CD14-positive monocyte (primary cell): ENCODE measurements around the gene DGCR6. TPM values are rescaled to one million over a fixed set of nuclear protein-coding genes. Genes with fewer than 3 reads are reported as not detected.
"Not testable (repeated sequence)": the region's sequence is repeated elsewhere in the genome, so short reads cannot be mapped to it uniquely, and the experiment has no call there.

Experiments used
- DNase-seq, 3 donors: peaks; one replicate each; pipeline ENCODE4 v3.0.0-alpha.2; 2011 to 2022
- H2AFZ ChIP-seq: 2 replicates; pipeline ENCODE4 v1.6.0; 2012; ENCODE audit warnings: mild to moderate bottlenecking, low read depth, low read length, inconsistent platforms; ENCODE audit not compliant: insufficient read depth, poor library complexity, severe bottlenecking
- H3K27ac ChIP-seq, 2 donors: 1 replicate in 1 of 2; 2 replicates in 1 of 2; pipeline ENCODE4 v1.5.1; 2012 to 2013; ENCODE audit warnings: low read length in 2 of 2, control low read depth in 1 of 2, inconsistent platforms in 1 of 2, low read depth in 1 of 2, mild to moderate bottlenecking in 1 of 2
- H3K27me3 ChIP-seq, 2 donors: one replicate each; pipeline versions ENCODE4 v1.6.0 to v1.6.1; 2011 to 2013; ENCODE audit warnings: low read length in 2 of 2; ENCODE audit not compliant: control insufficient read depth in 2 of 2, insufficient read depth in 2 of 2
- H3K36me3 ChIP-seq, 2 donors: replicated peaks in 1 of 2; 1 replicate in 1 of 2; 2 replicates in 1 of 2; pipeline versions ENCODE4 v1.5.1 to v1.6.1; 2012 to 2013; ENCODE audit warnings: low read length in 2 of 2, control low read depth in 1 of 2, inconsistent platforms in 1 of 2, mild to moderate bottlenecking in 1 of 2; ENCODE audit not compliant: insufficient read depth in 2 of 2, control insufficient read depth in 1 of 2
- H3K4me1 ChIP-seq, 2 donors: 1 replicate in 1 of 2; 2 replicates in 1 of 2; pipeline versions ENCODE4 v1.5.1 to v1.6.1; 2012 to 2013; ENCODE audit warnings: low read length in 2 of 2, control low read depth in 1 of 2, inconsistent platforms in 1 of 2, mild to moderate bottlenecking in 1 of 2, moderate library complexity in 1 of 2; ENCODE audit not compliant: insufficient read depth in 2 of 2, control insufficient read depth in 1 of 2
- H3K4me2 ChIP-seq: replicated peaks from 2 replicates; pipeline ENCODE3; 2012; ENCODE audit warnings: low read length, moderate library complexity, mild to moderate bottlenecking; ENCODE audit not compliant: poor library complexity, severe bottlenecking; ENCODE audit errors: extremely low read depth
- H3K4me3 ChIP-seq, 3 experiments: fragments of 200-600 bp in 1 of 3; sonication (generic) in 1 of 3; replicated peaks in 1 of 3; 1 replicate in 2 of 3; 2 replicates in 1 of 3; pipeline ENCODE4 v1.5.1; 2011 to 2013; ENCODE audit warnings: low read length in 3 of 3, mild to moderate bottlenecking in 3 of 3, control low read depth in 2 of 3, low read depth in 2 of 3, inconsistent platforms in 1 of 3, moderate library complexity in 1 of 3
- H3K79me2 ChIP-seq: 2 replicates; pipeline ENCODE4 v1.6.0; 2012; ENCODE audit warnings: mild to moderate bottlenecking, control low read depth, inconsistent platforms, low read length, moderate library complexity; ENCODE audit not compliant: insufficient read depth
- H3K9ac ChIP-seq: 2 replicates; pipeline ENCODE4 v1.6.0; 2017; ENCODE audit warnings: low read length, mild to moderate bottlenecking; ENCODE audit not compliant: insufficient read depth, poor library complexity, severe bottlenecking
- H3K9me3 ChIP-seq, 2 donors: replicated peaks in 1 of 2; 1 replicate in 1 of 2; 2 replicates in 1 of 2; pipeline versions ENCODE4 v1.5.1 to v1.6.1; 2012 to 2013; ENCODE audit warnings: low read length in 2 of 2, control low read depth in 1 of 2; ENCODE audit not compliant: control insufficient read depth in 1 of 2, insufficient read depth in 1 of 2
- H4K20me1 ChIP-seq: 2 replicates; pipeline ENCODE4 v1.6.0; 2012; ENCODE audit warnings: mild to moderate bottlenecking, low read length, control low read depth, moderate library complexity; ENCODE audit not compliant: insufficient read depth
- H3K27ac Mint-ChIP-seq, 7 donors: one replicate each; pipeline ENCODE4 v1.8.0; 2020; ENCODE audit warnings: mild to moderate bottlenecking in 7 of 7, mixed read lengths in 7 of 7, moderate library complexity in 6 of 7, inconsistent platforms in 2 of 7
- H3K27me3 Mint-ChIP-seq, 3 donors: one replicate each; pipeline ENCODE4 v1.8.0; 2021 to 2022; ENCODE audit warnings: low read depth in 3 of 3, mild to moderate bottlenecking in 3 of 3, mixed read lengths in 3 of 3, moderate library complexity in 3 of 3, inconsistent platforms in 1 of 3
- H3K36me3 Mint-ChIP-seq, 2 donors: one replicate each; pipeline ENCODE4 v1.8.0; 2020; ENCODE audit warnings: mixed read lengths in 2 of 2, inconsistent platforms in 1 of 2, mild to moderate bottlenecking in 1 of 2
- H3K4me1 Mint-ChIP-seq: one replicate; pipeline ENCODE4 v1.8.0; 2020; ENCODE audit warnings: mild to moderate bottlenecking, mixed read lengths
- H3K4me3 Mint-ChIP-seq, 2 donors: one replicate each; pipeline ENCODE4 v1.8.0; 2020; ENCODE audit warnings: mild to moderate bottlenecking in 2 of 2, mixed read lengths in 2 of 2, moderate library complexity in 1 of 2
- H3K9me3 Mint-ChIP-seq, 7 donors: one replicate each; pipeline ENCODE4 v1.8.0; 2020 to 2022; ENCODE audit warnings: mixed read lengths in 7 of 7, mild to moderate bottlenecking in 6 of 7, moderate library complexity in 6 of 7, inconsistent platforms in 2 of 7
- WGBS: methylation state at CpG from one replicate; pipeline ENCODE4 v1.1.5; 2013; ENCODE audit warnings: missing lambda C conversion rate; ENCODE audit not compliant: insufficient coverage; 5-methylcytosine and 5-hydroxymethylcytosine counted together
- intact Hi-C, 2 donors: fragments of 100-400 bp; cut with micrococcal nuclease; formaldehyde crosslinking; loops; one replicate each; pipeline versions ENCODE4 v1.15.0 to v1.15.1; 2023
- polyA plus RNA-seq, 3 donors: library from polyadenylated mRNA; depleted of rRNA in 1 of 3; unstranded in 2 of 3; stranded (reverse) in 1 of 3; fragments of 300-500 nt in 2 of 3; fragments of >200 nt in 1 of 3; fragmentation: Illumina TruSeq in 2 of 3; gene quantifications; 1 replicate in 2 of 3; 2 replicates in 1 of 3; pipeline ENCODE4 v1.2.3, GENCODE V29; 2012 to 2021
- TF ChIP-seq, protein P1 (sequence below): fragments of 200-600 bp; IDR thresholded peaks from one replicate; pipeline ENCODE4 v1.8.0; 2022; ENCODE audit warnings: antibody characterized with exemption, mild to moderate bottlenecking

Gene DGCR6
- polyA plus RNA-seq, 3 donors = 0.17 to 5.1 (median 0.36) TPM

DNA sequence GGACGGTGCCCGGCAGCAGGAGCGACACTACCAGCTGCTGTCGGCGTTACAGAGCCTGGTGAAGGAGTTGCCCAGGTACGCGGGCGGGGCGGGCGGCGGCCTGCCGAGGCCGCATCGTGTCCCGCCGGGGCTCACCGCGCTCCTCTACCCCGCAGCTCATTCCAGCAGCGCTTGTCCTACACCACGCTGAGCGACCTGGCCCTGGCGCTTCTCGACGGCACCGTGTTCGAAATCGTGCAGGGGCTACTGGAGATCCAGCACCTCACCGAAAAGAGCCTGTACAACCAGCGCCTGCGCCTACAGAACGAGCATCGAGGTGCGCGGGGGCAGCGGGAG is 258 bp downstream of the DGCR6 start:
- H3K27ac ChIP-seq, H3K27ac Mint-ChIP-seq, H3K9me3 Mint-ChIP-seq, H3K27me3 ChIP-seq, H2AFZ ChIP-seq, H3K36me3 ChIP-seq, H3K79me2 ChIP-seq, H3K4me3 ChIP-seq, H3K9me3 ChIP-seq, H3K4me1 Mint-ChIP-seq, H3K4me2 ChIP-seq, H3K36me3 Mint-ChIP-seq, DNase-seq, intact Hi-C loops, H3K4me1 ChIP-seq, H3K9ac ChIP-seq, H3K27me3 Mint-ChIP-seq, H3K4me3 Mint-ChIP-seq, H4K20me1 ChIP-seq: not testable (repeated sequence)
- WGBS = no CpG with 5 or more reads among the region's 36 CpGs

DNA sequence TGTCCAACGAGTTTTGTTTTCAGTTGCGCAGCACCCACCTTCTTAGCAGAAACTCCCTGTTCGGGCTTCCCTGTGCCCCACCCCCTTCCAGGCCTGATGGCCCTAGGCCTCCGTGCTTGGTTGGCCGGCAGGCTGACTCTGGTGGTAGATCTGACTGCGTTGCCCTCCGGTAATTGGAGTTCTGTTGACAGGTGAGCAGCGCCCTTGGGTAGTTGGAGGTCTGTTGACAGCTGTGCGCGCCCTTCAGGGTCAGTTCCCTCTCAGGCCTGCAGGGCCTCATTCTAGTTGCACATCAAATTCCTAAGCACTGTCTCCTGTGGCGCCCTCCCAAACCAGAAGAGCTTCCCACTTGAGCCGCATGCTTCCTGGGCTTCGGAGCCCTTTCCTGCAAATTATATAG is 776 bp downstream of the DGCR6 start:
- no CpG with 5 or more reads among the region's 13 CpGs for WGBS
- H3K27me3 Mint-ChIP-seq = no peaks in the 10 kb centered on the region
- no peak overlapping the region for H3K27ac Mint-ChIP-seq
- no peaks in the 10 kb centered on the region for H3K9me3 ChIP-seq
- DNase-seq = no peak
- no peaks in the 10 kb centered on the region for H3K79me2 ChIP-seq
- H3K4me2 ChIP-seq = no peak overlapping the region
- H2AFZ ChIP-seq = no peak overlapping the region
- H3K9ac ChIP-seq = no peak overlapping the region
- no peaks in the 10 kb centered on the region for H3K36me3 Mint-ChIP-seq
- no peak overlapping the region for H3K27ac ChIP-seq
- H3K9me3 Mint-ChIP-seq = no peaks in the 10 kb centered on the region
- H3K4me1 ChIP-seq = no peaks in the 10 kb centered on the region
- intact Hi-C loops = no loop called here
- TF ChIP-seq, protein P1, sequence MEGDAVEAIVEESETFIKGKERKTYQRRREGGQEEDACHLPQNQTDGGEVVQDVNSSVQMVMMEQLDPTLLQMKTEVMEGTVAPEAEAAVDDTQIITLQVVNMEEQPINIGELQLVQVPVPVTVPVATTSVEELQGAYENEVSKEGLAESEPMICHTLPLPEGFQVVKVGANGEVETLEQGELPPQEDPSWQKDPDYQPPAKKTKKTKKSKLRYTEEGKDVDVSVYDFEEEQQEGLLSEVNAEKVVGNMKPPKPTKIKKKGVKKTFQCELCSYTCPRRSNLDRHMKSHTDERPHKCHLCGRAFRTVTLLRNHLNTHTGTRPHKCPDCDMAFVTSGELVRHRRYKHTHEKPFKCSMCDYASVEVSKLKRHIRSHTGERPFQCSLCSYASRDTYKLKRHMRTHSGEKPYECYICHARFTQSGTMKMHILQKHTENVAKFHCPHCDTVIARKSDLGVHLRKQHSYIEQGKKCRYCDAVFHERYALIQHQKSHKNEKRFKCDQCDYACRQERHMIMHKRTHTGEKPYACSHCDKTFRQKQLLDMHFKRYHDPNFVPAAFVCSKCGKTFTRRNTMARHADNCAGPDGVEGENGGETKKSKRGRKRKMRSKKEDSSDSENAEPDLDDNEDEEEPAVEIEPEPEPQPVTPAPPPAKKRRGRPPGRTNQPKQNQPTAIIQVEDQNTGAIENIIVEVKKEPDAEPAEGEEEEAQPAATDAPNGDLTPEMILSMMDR = no peak
- no peaks in the 10 kb centered on the region for H3K27me3 ChIP-seq
- no peak overlapping the region for H3K4me3 ChIP-seq
- H3K4me1 Mint-ChIP-seq = no peaks in the 10 kb centered on the region
- no peaks in the 10 kb centered on the region for H4K20me1 ChIP-seq
- H3K36me3 ChIP-seq = no peaks in the 10 kb centered on the region
- no peak overlapping the region for H3K4me3 Mint-ChIP-seq
